H9 (cell line): ENCODE results near the gene EHD4. TPM values are rescaled to one million over a fixed set of nuclear protein-coding genes. Genes with fewer than 3 reads are reported as not detected.

Experiments used
- DNase-seq: peaks from one replicate; pipeline ENCODE4 v3.0.0-alpha.2; 2017
- H2AFZ ChIP-seq: one replicate; pipeline ENCODE4 v1.6.1; 2013; ENCODE audit warnings: mild to moderate bottlenecking, low read length, control low read depth, moderate library complexity
- H2AK5ac ChIP-seq: 2 replicates; pipeline ENCODE4 v1.6.1; 2013; ENCODE audit warnings: low read length, control low read depth, mixed read lengths; ENCODE audit not compliant: insufficient read length
- H2BK120ac ChIP-seq: one replicate; pipeline ENCODE4 v1.6.1; 2013; ENCODE audit warnings: low read depth, mild to moderate bottlenecking, low read length, control low read depth, inconsistent platforms; ENCODE audit not compliant: poor library complexity, severe bottlenecking
- H2BK12ac ChIP-seq: 2 replicates; pipeline ENCODE4 v1.6.1; 2013; ENCODE audit warnings: low read length, control low read depth, mixed read lengths, low read depth; ENCODE audit not compliant: insufficient read length
- H2BK15ac ChIP-seq: 2 replicates; pipeline ENCODE4 v1.6.1; 2013; ENCODE audit warnings: low read depth, low read length, control low read depth
- H2BK20ac ChIP-seq: one replicate; pipeline ENCODE4 v1.6.1; 2013; ENCODE audit warnings: low read depth, mild to moderate bottlenecking, low read length, control low read depth, inconsistent platforms; ENCODE audit not compliant: poor library complexity, severe bottlenecking
- H2BK5ac ChIP-seq: 2 replicates; pipeline ENCODE4 v1.6.1; 2013; ENCODE audit warnings: low read length, control low read depth, mixed read lengths; ENCODE audit not compliant: insufficient read length
- H3K14ac ChIP-seq: 2 replicates; pipeline ENCODE4 v1.6.1; 2013; ENCODE audit warnings: low read length, control low read depth; ENCODE audit not compliant: insufficient read depth
- H3K18ac ChIP-seq: 2 replicates; pipeline ENCODE4 v1.6.1; 2013; ENCODE audit warnings: low read depth, mild to moderate bottlenecking, mixed read lengths, low read length, control low read depth; ENCODE audit not compliant: insufficient read length
- H3K23ac ChIP-seq: 2 replicates; pipeline ENCODE4 v1.6.1; 2013; ENCODE audit warnings: low read length, control low read depth, mixed read lengths, low read depth; ENCODE audit not compliant: insufficient read length
- H3K23me2 ChIP-seq: 2 replicates; pipeline ENCODE4 v1.6.1; 2013; ENCODE audit warnings: low read depth, mild to moderate bottlenecking, mixed read lengths, low read length, control low read depth; ENCODE audit not compliant: insufficient read length, poor library complexity, severe bottlenecking
- H3K27ac ChIP-seq: 2 replicates; pipeline ENCODE4 v1.5.1; 2013; ENCODE audit warnings: low read length, control low read depth, mixed read lengths, low read depth; ENCODE audit not compliant: insufficient read length
- H3K27me3 ChIP-seq: 2 replicates; pipeline ENCODE4 v1.6.1; 2013; ENCODE audit warnings: low read length, control low read depth, inconsistent platforms; ENCODE audit not compliant: insufficient read depth
- H3K4ac ChIP-seq: 2 replicates; pipeline ENCODE4 v1.6.1; 2013; ENCODE audit warnings: low read depth, mild to moderate bottlenecking, control low read depth, inconsistent platforms, low read length, moderate library complexity
- H3K4me1 ChIP-seq: 2 replicates; pipeline ENCODE4 v1.6.1; 2013; ENCODE audit warnings: low read length, control low read depth, inconsistent platforms; ENCODE audit not compliant: insufficient read depth
- H3K4me2 ChIP-seq: 2 replicates; pipeline ENCODE4 v1.6.1; 2013; ENCODE audit warnings: low read length, control low read depth, mixed read lengths; ENCODE audit not compliant: insufficient read length, insufficient read depth
- H3K56ac ChIP-seq: 2 replicates; pipeline ENCODE4 v1.6.1; 2013; ENCODE audit warnings: low read depth, mild to moderate bottlenecking, mixed read lengths, low read length, control low read depth; ENCODE audit not compliant: insufficient read length
- H3K79me1 ChIP-seq: 2 replicates; pipeline ENCODE4 v1.6.1; 2013; ENCODE audit warnings: low read depth, mild to moderate bottlenecking, moderate library complexity, low read length, control low read depth, inconsistent platforms; ENCODE audit not compliant: insufficient read depth, poor library complexity, severe bottlenecking
- H3K79me2 ChIP-seq: 2 replicates; pipeline ENCODE4 v1.6.1; 2013; ENCODE audit warnings: low read length, control low read depth, inconsistent platforms; ENCODE audit not compliant: insufficient read depth
- H3K9ac ChIP-seq: 2 replicates; pipeline ENCODE4 v1.6.1; 2013; ENCODE audit warnings: low read length, control low read depth, mixed read lengths; ENCODE audit not compliant: insufficient read length; ENCODE audit errors: extremely low read depth
- H3K9me3 ChIP-seq: one replicate; pipeline ENCODE4 v1.6.1; 2013; ENCODE audit warnings: low read depth, low read length, inconsistent platforms; ENCODE audit not compliant: control insufficient read depth
- H3T11ph ChIP-seq: one replicate; pipeline ENCODE4 v1.6.1; 2013; ENCODE audit warnings: mild to moderate bottlenecking, low read length, control low read depth, inconsistent platforms
- H4K20me1 ChIP-seq: one replicate; pipeline ENCODE4 v1.6.1; 2013; ENCODE audit not compliant: control insufficient read depth, insufficient read length, insufficient read depth
- H4K5ac ChIP-seq: 2 replicates; pipeline ENCODE4 v1.6.1; 2013; ENCODE audit warnings: low read depth, mild to moderate bottlenecking, mixed read lengths, low read length, control low read depth; ENCODE audit not compliant: insufficient read length
- H4K8ac ChIP-seq: replicated peaks from 2 replicates; pipeline ENCODE4 v1.6.1; 2013; ENCODE audit warnings: low read length, control low read depth, mixed read lengths, low read depth; ENCODE audit not compliant: insufficient read length
- H4K91ac ChIP-seq: 2 replicates; pipeline ENCODE4 v1.6.1; 2013; ENCODE audit warnings: low read depth, mild to moderate bottlenecking, moderate library complexity, mixed read lengths, low read length, control low read depth; ENCODE audit not compliant: insufficient read length
- H3K27ac Mint-ChIP-seq, 3 experiments: 2 replicates in 2 of 3; 3 replicates in 1 of 3; pipeline ENCODE4 v1.8.0; 2020 to 2021; ENCODE audit warnings: mixed read lengths in 3 of 3, mild to moderate bottlenecking in 1 of 3, moderate library complexity in 1 of 3
- H3K27me3 Mint-ChIP-seq: 2 replicates; pipeline ENCODE4 v1.8.0; 2021; ENCODE audit warnings: low read depth, mild to moderate bottlenecking, moderate library complexity, mixed read lengths
- H3K36me3 Mint-ChIP-seq, 3 experiments: 2 replicates in 2 of 3; 3 replicates in 1 of 3; pipeline ENCODE4 v1.8.0; 2020 to 2021; ENCODE audit warnings: low read depth in 3 of 3, mixed read lengths in 3 of 3; ENCODE audit not compliant: insufficient read depth in 1 of 3
- H3K4me1 Mint-ChIP-seq, 2 experiments: 2 replicates each; pipeline ENCODE4 v1.8.0; 2020; ENCODE audit warnings: mixed read lengths in 2 of 2
- H3K4me3 Mint-ChIP-seq, 2 experiments: 2 replicates in 1 of 2; 3 replicates in 1 of 2; pipeline ENCODE4 v1.8.0; 2020 to 2021; ENCODE audit warnings: mild to moderate bottlenecking in 2 of 2, mixed read lengths in 2 of 2, moderate library complexity in 1 of 2
- H3K9me3 Mint-ChIP-seq, 2 experiments: 2 replicates in 1 of 2; 3 replicates in 1 of 2; pipeline ENCODE4 v1.8.0; 2020; ENCODE audit warnings: mild to moderate bottlenecking in 2 of 2, mixed read lengths in 2 of 2, moderate library complexity in 1 of 2
- WGBS: extraction: QIAGEN DNeasy Blood & Tissue Kit; methylation state at CpG from one replicate; pipeline ENCODE4 v1.1.7; 2013; ENCODE audit warnings: missing lambda C conversion rate, low lambda C conversion rate, mixed read lengths; ENCODE audit not compliant: insufficient read length; ENCODE audit errors: extremely low coverage; 5-methylcytosine and 5-hydroxymethylcytosine counted together
- total RNA-seq: library from RNA; stranded (reverse); gene quantifications from 2 replicates; pipeline ENCODE4 v1.2.1, GENCODE V29; 2021
- TF ChIP-seq, protein P1 (sequence below): fragments of 200-600 bp; sonication (generic); conservative IDR thresholded peaks from 3 replicates; pipeline ENCODE4 v1.8.0; 2021; ENCODE audit warnings: antibody characterized with exemption, mild to moderate bottlenecking

EHD4 gene
- total RNA-seq, 1 experiment from 2014 or later: 22.9 TPM

DNA sequence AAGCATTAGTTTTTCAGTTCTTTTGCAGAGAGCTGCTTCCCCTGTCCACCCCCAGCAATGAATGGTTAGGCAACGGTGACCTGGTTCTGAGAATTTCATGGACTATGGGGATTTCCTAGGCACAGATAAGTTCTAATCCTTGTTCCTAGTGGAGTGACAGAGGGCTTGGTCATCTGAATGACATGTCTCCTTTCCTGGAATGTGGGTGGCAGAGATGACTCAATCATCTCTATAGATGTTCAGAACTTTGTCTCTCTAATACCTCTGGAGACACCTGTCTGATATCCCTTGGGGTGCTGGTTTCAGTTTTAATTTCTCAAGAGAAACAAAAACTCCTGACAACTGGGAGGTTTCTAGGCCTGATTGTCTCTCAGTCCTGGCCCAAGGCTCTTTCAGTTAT, 38.1 kb upstream of the EHD4 start:
- H2BK120ac ChIP-seq: no peak overlapping the region
- no peak overlapping the region for H3K23ac ChIP-seq
- H2BK5ac ChIP-seq: no peak overlapping the region
- no peak overlapping the region for H3K27ac Mint-ChIP-seq
- H3K4me1 ChIP-seq: no peaks in the 10 kb centered on the region
- no peak overlapping the region for H2AK5ac ChIP-seq
- H3K14ac ChIP-seq: no peak overlapping the region
- H3K27me3 Mint-ChIP-seq: peaks cover 19% of the 10 kb centered on the region
- WGBS: no CpG with 5 or more reads among the region's 1 CpG
- H3K4me2 ChIP-seq: no peak overlapping the region
- H2BK20ac ChIP-seq: no peak overlapping the region
- H3T11ph ChIP-seq: no peak overlapping the region
- no peaks in the 10 kb centered on the region for H3K36me3 Mint-ChIP-seq
- no peaks in the 10 kb centered on the region; a peak in 2 of 5 replicates for H3K9me3 Mint-ChIP-seq
- no peaks in the 10 kb centered on the region for H3K27me3 ChIP-seq
- H3K4me1 Mint-ChIP-seq: no peaks in the 10 kb centered on the region; a peak in 4 of 4 replicates
- no peak overlapping the region for H2AFZ ChIP-seq
- no peak overlapping the region for H3K27ac ChIP-seq
- H3K79me1 ChIP-seq: no peaks in the 10 kb centered on the region
- no peak overlapping the region for H3K4ac ChIP-seq
- H4K8ac ChIP-seq: no peak overlapping the region
- TF ChIP-seq, protein P1, sequence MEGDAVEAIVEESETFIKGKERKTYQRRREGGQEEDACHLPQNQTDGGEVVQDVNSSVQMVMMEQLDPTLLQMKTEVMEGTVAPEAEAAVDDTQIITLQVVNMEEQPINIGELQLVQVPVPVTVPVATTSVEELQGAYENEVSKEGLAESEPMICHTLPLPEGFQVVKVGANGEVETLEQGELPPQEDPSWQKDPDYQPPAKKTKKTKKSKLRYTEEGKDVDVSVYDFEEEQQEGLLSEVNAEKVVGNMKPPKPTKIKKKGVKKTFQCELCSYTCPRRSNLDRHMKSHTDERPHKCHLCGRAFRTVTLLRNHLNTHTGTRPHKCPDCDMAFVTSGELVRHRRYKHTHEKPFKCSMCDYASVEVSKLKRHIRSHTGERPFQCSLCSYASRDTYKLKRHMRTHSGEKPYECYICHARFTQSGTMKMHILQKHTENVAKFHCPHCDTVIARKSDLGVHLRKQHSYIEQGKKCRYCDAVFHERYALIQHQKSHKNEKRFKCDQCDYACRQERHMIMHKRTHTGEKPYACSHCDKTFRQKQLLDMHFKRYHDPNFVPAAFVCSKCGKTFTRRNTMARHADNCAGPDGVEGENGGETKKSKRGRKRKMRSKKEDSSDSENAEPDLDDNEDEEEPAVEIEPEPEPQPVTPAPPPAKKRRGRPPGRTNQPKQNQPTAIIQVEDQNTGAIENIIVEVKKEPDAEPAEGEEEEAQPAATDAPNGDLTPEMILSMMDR: no peak
- no peak overlapping the region for H2BK15ac ChIP-seq
- no peak overlapping the region for H3K56ac ChIP-seq
- DNase-seq: no peak
- H4K20me1 ChIP-seq: no peaks in the 10 kb centered on the region
- no peak overlapping the region for H3K4me3 Mint-ChIP-seq
- no peak overlapping the region for H3K18ac ChIP-seq
- no peak overlapping the region for H2BK12ac ChIP-seq
- H3K79me2 ChIP-seq: no peaks in the 10 kb centered on the region; the same call in 1 of the 2 replicates
- H3K9me3 ChIP-seq: no peaks in the 10 kb centered on the region
- no peaks in the 10 kb centered on the region for H3K23me2 ChIP-seq
- no peak overlapping the region for H4K5ac ChIP-seq
- H3K9ac ChIP-seq: no peak overlapping the region
- no peak overlapping the region for H4K91ac ChIP-seq
